PC-9 (cell line): Measurements from ENCODE around the gene KLF2. TPM values are rescaled to one million over a fixed set of nuclear protein-coding genes. Genes with fewer than 3 reads are reported as not detected.
A peak's percentile ranks its signal among the peaks of the same experiment; 100 is the strongest.

Experiments used
- BruUV-seq: library from RNA; stranded (reverse); fragments of 400-500 nt; replicated peaks from 2 replicates; lab custom pipeline; 2021; lab: Mats Ljungman, UMichigan
- CTCF ChIA-PET: fragments of 300-600 bp; sonication (Branson Sonifier 250); formaldehyde crosslinking; loops from one replicate; lab custom pipeline; 2022; ENCODE audit warnings: antibody characterized with exemption; lab: Charles Lee
- POLR2A ChIA-PET: fragments of 300-600 bp; sonication (Branson Sonifier 250); formaldehyde crosslinking; loops from one replicate; lab custom pipeline; 2022; ENCODE audit warnings: antibody characterized with exemption; ENCODE audit not compliant: unreplicated experiment; lab: Charles Lee
- DNase-seq, 2 experiments: peaks; one replicate each; pipeline versions ENCODE4 v3.0.0 to v3.0.0-alpha.2; 2015 to 2022; ENCODE audit warnings: mixed read lengths in 1 of 2
- H2AFZ ChIP-seq: fragments of 200-600 bp; sonication (generic); 2 replicates; pipeline ENCODE4 v1.8.1; 2017; ENCODE audit warnings: antibody characterized with exemption
- H3F3A ChIP-seq: fragments of 200-600 bp; sonication (generic); 2 replicates; pipeline ENCODE4 v1.8.1; 2017; ENCODE audit warnings: antibody characterized with exemption, mild to moderate bottlenecking, low read depth; ENCODE audit not compliant: insufficient read depth
- H3K27ac ChIP-seq: fragments of 200-600 bp; sonication (generic); 2 replicates; pipeline ENCODE4 v1.6.1; 2016; ENCODE audit warnings: mixed run types
- H3K27me3 ChIP-seq: fragments of 200-600 bp; sonication (generic); 2 replicates; pipeline ENCODE4 v1.6.1; 2016; ENCODE audit warnings: low read depth, mixed run types; ENCODE audit not compliant: insufficient read depth
- H3K36me3 ChIP-seq: fragments of 200-600 bp; sonication (generic); 2 replicates; pipeline ENCODE4 v1.6.1; 2016; ENCODE audit warnings: low read depth, mixed run types
- H3K4me1 ChIP-seq: fragments of 200-600 bp; sonication (generic); replicated peaks from 2 replicates; pipeline ENCODE4 v1.6.1; 2016; ENCODE audit warnings: mixed run types; ENCODE audit not compliant: insufficient read depth
- H3K4me2 ChIP-seq: fragments of 200-600 bp; sonication (generic); 2 replicates; pipeline ENCODE4 v1.6.1; 2017; ENCODE audit warnings: mixed run types
- H3K4me3 ChIP-seq: fragments of 200-600 bp; sonication (generic); 2 replicates; pipeline ENCODE4 v1.6.1; 2016; ENCODE audit warnings: mixed run types
- H3K79me2 ChIP-seq: fragments of 200-600 bp; sonication (generic); 2 replicates; pipeline ENCODE4 v1.6.1; 2017; ENCODE audit warnings: low read depth, mixed run types
- H3K9me2 ChIP-seq: fragments of 200-600 bp; sonication (generic); 2 replicates; pipeline ENCODE4 v1.8.1; 2017; ENCODE audit warnings: mild to moderate bottlenecking; ENCODE audit not compliant: insufficient read depth
- H3K9me3 ChIP-seq: fragments of 200-600 bp; sonication (generic); 2 replicates; pipeline ENCODE4 v1.8.1; 2016; ENCODE audit warnings: low read depth; ENCODE audit not compliant: insufficient read depth
- H4K20me1 ChIP-seq: fragments of 200-600 bp; sonication (generic); 2 replicates; pipeline ENCODE4 v1.8.1; 2017; ENCODE audit not compliant: insufficient read depth
- EZH2 ChIP-seq: fragments of 200-600 bp; sonication (generic); IDR thresholded peaks from 2 replicates; pipeline ENCODE4 v1.8.0; 2017; ENCODE audit warnings: antibody characterized with exemption, low read depth
- intact Hi-C: fragments of 100-400 bp; cut with micrococcal nuclease; formaldehyde crosslinking; loops from one replicate; pipeline ENCODE4 v1.10.0; 2022; ENCODE audit not compliant: unreplicated experiment
- total RNA-seq: library from RNA; stranded (reverse); gene quantifications from 2 replicates; pipeline ENCODE4 v1.2.3, GENCODE V29; 2021
- TF ChIP-seq, protein P1 (sequence below): fragments of 200-600 bp; sonication (generic); conservative IDR thresholded peaks from 2 replicates; pipeline ENCODE4 v1.6.1; 2017; ENCODE audit warnings: mixed run types, antibody characterized with exemption, mild to moderate bottlenecking, moderate library complexity

The KLF2 gene
- total RNA-seq, 1 experiment from 2014 or later, result 1.6 TPM

DNA sequence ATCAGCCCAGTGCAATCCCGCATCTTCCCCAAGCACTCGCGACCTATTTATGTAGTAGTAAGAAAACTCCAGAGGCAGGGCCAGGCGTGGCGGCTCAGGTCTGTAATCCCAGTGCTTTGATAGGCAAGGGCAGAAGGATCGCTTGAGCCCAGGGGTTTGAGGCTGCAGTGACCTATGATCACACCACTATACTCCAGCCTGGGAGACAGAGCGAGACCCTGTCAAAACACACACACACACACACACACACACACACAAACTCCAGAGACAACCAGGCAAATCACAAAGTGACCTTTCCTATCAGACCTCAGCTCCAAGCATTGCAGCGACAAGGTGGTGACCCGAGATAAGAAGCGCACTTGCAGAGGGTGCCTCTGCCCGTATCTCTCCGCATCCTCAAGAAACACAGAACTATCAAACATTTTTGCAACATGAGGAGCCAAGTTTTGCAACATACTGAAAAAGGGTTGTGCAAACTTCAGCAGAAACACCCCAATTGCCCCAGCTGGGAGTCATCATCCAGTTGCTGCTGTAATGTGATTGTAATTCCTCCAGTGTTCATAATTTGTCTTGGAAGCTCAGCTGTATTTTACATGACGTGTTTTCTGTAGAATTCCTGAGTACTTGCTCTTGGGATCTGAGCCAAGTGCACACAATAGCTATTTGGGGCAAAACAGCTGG is 8.7 kb upstream of the KLF2 start:
- Histone ChIP-seq H3K4me1 (no peaks in the 10 kb centered on the region), H3K9me2 (no peaks in the 10 kb centered on the region), H3K4me3 (no peak overlapping the region), H2AFZ (no peak overlapping the region), H3K9me3 (no peaks in the 10 kb centered on the region), H3K27me3 (no peaks in the 10 kb centered on the region), H4K20me1 (no peaks in the 10 kb centered on the region), H3K36me3 (no peaks in the 10 kb centered on the region), H3K4me2 (no peak overlapping the region), H3F3A (peaks cover 13% of the 10 kb centered on the region), H3K27ac (no peak overlapping the region), H3K79me2 (no peaks in the 10 kb centered on the region)
- no TSS peak for BruUV-seq
- intact Hi-C loops, result no loop called here
- DNase-seq, result peak in 1 of 2 experiments; percentile 50
- ChIA-PET POLR2A (no interaction called here), CTCF (no interaction called here)
- TF ChIP-seq, protein P1, sequence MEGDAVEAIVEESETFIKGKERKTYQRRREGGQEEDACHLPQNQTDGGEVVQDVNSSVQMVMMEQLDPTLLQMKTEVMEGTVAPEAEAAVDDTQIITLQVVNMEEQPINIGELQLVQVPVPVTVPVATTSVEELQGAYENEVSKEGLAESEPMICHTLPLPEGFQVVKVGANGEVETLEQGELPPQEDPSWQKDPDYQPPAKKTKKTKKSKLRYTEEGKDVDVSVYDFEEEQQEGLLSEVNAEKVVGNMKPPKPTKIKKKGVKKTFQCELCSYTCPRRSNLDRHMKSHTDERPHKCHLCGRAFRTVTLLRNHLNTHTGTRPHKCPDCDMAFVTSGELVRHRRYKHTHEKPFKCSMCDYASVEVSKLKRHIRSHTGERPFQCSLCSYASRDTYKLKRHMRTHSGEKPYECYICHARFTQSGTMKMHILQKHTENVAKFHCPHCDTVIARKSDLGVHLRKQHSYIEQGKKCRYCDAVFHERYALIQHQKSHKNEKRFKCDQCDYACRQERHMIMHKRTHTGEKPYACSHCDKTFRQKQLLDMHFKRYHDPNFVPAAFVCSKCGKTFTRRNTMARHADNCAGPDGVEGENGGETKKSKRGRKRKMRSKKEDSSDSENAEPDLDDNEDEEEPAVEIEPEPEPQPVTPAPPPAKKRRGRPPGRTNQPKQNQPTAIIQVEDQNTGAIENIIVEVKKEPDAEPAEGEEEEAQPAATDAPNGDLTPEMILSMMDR, result no peak
- no peak for TF ChIP-seq EZH2

DNA sequence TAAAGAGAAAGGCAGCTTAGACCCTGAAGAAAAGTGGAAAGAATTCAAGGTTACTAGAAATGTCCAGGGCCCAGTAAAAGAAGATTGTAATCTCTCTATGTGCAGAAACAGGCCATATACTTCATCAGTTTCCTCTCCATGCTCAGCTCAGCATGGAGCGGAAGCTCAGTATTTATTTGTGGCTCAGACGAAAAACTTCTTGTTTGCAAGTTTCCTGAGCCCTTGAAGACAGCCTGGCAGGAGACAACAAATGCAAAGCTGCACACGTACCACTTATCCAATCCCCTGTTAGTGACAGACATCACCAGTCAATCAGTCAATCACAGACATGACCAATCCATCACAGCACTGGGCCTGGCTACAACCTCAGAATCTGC is 8.1 kb upstream of the KLF2 start:
- no TSS peak for BruUV-seq
- no peak overlapping the region for H2AFZ ChIP-seq

DNA sequence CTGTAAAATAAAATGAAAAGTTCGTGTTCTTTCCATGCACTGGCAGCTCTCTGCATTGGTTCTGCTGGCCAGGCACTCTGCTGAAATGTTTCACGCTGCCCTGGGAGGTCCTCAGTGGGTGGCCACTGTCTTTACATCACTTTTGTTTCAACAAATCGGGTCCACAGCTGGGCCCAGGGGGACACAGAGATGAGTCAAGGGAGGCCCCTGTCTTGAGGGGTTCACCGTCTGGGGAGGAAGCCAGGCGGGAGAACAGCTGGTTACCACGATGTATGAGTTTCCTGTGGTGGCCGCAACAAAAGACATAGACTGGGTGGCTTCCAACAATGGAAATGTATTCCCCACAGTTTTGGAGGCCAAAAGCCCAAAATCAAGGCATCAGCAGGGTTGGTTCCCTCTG is 5.1 kb upstream of the KLF2 start:
- Histone ChIP-seq H3K27ac (no peak overlapping the region), H3K4me1 (no peaks in the 10 kb centered on the region), H3K36me3 (no peaks in the 10 kb centered on the region), H3K27me3 (no peaks in the 10 kb centered on the region), H3F3A (peaks cover 26% of the 10 kb centered on the region), H3K9me3 (no peaks in the 10 kb centered on the region), H3K4me3 (no peak overlapping the region), H2AFZ (no peak overlapping the region), H3K4me2 (no peak overlapping the region), H4K20me1 (no peaks in the 10 kb centered on the region), H3K79me2 (no peaks in the 10 kb centered on the region), H3K9me2 (no peaks in the 10 kb centered on the region)
- intact Hi-C loops, result no loop called here
- no TSS peak for BruUV-seq
- ChIA-PET POLR2A (no interaction called here), CTCF (no interaction called here)
- DNase-seq, result no peak
- no peak for TF ChIP-seq EZH2
- TF ChIP-seq, protein P1, result no peak

More for the DNA sequence above, 8.1 kb upstream of the KLF2 start:
- no peak for TF ChIP-seq EZH2
- H3K4me2 ChIP-seq, result no peak overlapping the region
- H3K4me3 ChIP-seq, result no peak overlapping the region
- ChIA-PET POLR2A (no interaction called here), CTCF (no interaction called here)
- H3K4me1 ChIP-seq, result no peaks in the 10 kb centered on the region
- H3K9me3 ChIP-seq, result no peaks in the 10 kb centered on the region
- intact Hi-C loops, result no loop called here
- no peak overlapping the region for H3K27ac ChIP-seq
- H3K9me2 ChIP-seq, result no peaks in the 10 kb centered on the region
- H3F3A ChIP-seq, result peaks cover 13% of the 10 kb centered on the region
- H4K20me1 ChIP-seq, result no peaks in the 10 kb centered on the region
- no peak for DNase-seq
- no peaks in the 10 kb centered on the region for H3K27me3 ChIP-seq
- H3K79me2 ChIP-seq, result no peaks in the 10 kb centered on the region
- H3K36me3 ChIP-seq, result no peaks in the 10 kb centered on the region

DNA sequence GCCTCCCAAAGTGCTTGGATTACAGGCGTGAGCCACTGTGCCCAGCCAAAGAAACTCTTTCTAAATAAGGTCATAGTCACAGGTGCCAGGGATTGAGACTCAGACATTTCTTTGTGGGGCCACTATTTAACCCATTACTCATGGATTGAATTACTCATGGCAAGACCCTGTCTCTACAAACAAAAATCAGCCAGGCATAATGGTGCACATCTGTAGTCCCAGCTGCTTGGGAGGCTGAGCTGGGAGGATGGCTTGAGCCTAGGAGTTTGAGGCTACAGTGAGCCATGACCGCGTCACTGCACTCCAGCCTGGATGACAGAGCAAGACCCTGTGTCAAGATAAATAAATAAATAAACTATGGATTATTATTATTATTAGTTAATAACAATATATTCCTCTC is 3.6 kb upstream of the KLF2 start:
- Histone ChIP-seq H3K9me2 (no peaks in the 10 kb centered on the region), H3K27ac (no peak overlapping the region), H3K4me2 (no peak overlapping the region), H2AFZ (no peak overlapping the region), H3K36me3 (no peaks in the 10 kb centered on the region), H3F3A (peaks cover 21% of the 10 kb centered on the region), H3K4me3 (no peak overlapping the region), H4K20me1 (no peaks in the 10 kb centered on the region), H3K79me2 (no peaks in the 10 kb centered on the region), H3K9me3 (no peaks in the 10 kb centered on the region), H3K4me1 (no peaks in the 10 kb centered on the region), H3K27me3 (no peaks in the 10 kb centered on the region)
- intact Hi-C loops, result no loop called here
- no TSS peak for BruUV-seq
- POLR2A ChIA-PET, result no interaction called here
- TF ChIP-seq, protein P1, result no peak
- no peak for TF ChIP-seq EZH2
- CTCF ChIA-PET, result no interaction called here
- DNase-seq, result no peak
